Measurements from ENCODE around the gene POLG2. TPM values are rescaled to one million over a fixed set of nuclear protein-coding genes. Genes with fewer than 3 reads are reported as not detected.

The POLG2 gene
- polyA plus RNA-seq, 2 of the 4 experiments (the other 2 are of a cell fraction): 26.3 to 31.3 TPM

DNA sequence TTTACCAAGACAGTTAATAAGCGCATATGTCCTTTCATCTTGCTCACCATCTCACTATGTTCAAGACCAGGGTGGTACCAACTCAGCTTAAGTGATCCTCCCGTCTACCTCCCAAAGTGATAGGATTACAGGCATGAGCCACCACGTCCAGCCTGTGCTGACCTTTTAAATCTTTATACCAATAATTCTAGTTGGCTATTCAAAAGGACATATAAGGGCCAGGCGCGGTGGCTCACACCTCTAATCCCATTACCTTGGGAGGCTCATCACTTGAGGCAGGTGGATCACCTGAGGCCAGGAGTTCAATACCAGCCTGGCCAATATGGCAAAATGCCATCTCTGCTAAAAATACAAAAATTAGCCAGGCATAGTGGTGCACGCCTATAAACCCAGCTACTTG is 12.3 kb upstream of the POLG2 start:
- Histone ChIP-seq H3K27ac (no peak overlapping the region), H3K9me3 (no peaks in the 10 kb centered on the region), H3K4me1 (peaks cover 17% of the 10 kb centered on the region), H3K4me3 (no peak overlapping the region), H3K4me2 (peak overlapping the region; percentile 94)
- FAIRE-seq (no peak), DNase-seq (ENCODE audit: low read depth in 1 of 2, low spot score in 1 of 2) (no peak), ATAC-seq (no peak)
- TF ChIP-seq JUN (IDR thresholded peaks at IDR 0.05) (no peak), EHF (CRISPR knock-in tag; IDR thresholded peaks at IDR 0.05) (no peak), HOXA7 (CRISPR knock-in tag; IDR thresholded peaks at IDR 0.05) (no peak), KDM5A (IDR thresholded peaks at IDR 0.05) (no peak), MYC (IDR thresholded peaks at IDR 0.05; ENCODE audit: borderline replicate concordance, low read length) (no peak)
- 94% methylated on average over 6 of the region's 6 CpGs for WGBS (ENCODE audit: missing lambda C conversion rate)
- ChIA-PET POLR2A (no interaction called here), CTCF (interaction anchor here (0.6 to 1.7 kb wide), 5 partner anchors 12 to 592 kb away, joined by 3 to 6 read pairs (median 4); partner anchors contain the start of gene POLG2)

DNA sequence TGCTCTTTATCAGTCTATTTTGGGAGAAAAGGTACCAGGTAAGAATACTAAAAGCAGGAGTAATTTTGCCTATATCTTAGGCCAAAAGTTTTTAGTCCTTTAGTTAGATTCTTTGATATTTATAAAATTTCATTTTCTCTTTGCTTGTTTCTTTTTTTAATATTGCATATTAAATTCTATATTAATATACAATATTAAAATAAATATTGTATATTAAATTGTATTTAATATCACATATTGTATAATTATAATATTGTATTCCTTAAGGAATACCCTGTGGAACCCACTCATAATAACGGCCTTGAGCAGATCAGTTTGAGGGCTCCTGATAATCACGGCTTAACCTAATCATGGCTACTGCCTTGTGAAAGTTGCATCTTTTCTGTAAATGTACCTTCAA is 11.8 kb upstream of the POLG2 start:
- 91% methylated on average over 2 of the region's 2 CpGs for WGBS (ENCODE audit: missing lambda C conversion rate)
- FAIRE-seq (no peak), DNase-seq (ENCODE audit: low read depth in 1 of 2, low spot score in 1 of 2) (no peak), ATAC-seq (no peak)
- Histone ChIP-seq H3K4me3 (peak overlapping the region; percentile 91), H3K4me1 (peaks cover 22% of the 10 kb centered on the region), H3K4me2 (peak overlapping the region; percentile 94), H3K27ac (no peak overlapping the region), H3K9me3 (no peaks in the 10 kb centered on the region)
- CTCF ChIA-PET: interaction anchor here (0.9 to 1.7 kb wide), 3 partner anchors 12 to 592 kb away, joined by 3 to 6 read pairs (median 3); partner anchors contain the start of gene POLG2
- POLR2A ChIA-PET: no interaction called here
- TF ChIP-seq RFX5 (IDR thresholded peaks at IDR 0.05) (no peak), POLR2A (IDR thresholded peaks at IDR 0.05; ENCODE audit: low read length) (no peak)

DNA sequence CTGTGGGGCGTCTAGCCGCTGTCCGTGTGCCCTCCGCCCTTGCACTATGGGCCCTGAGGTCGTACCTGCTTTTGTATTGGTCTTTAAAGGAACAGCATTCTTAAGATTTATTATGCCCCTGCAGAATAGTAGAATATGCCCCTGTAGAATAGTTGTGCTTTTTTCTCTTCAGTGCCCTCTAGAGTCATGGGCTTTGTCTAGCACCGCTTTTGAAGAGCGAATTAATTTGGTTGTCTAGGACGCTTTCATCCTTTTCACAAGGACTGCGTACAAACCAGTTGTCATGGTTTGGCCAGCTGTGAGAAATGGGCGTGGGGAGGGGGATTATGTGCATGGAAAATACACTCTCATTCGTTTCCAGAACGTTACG is 10.5 kb upstream of the POLG2 start:
- 3% methylated on average over 13 of the region's 13 CpGs for WGBS (ENCODE audit: missing lambda C conversion rate)
- ChIA-PET CTCF (interaction anchor here (0.6 to 4.9 kb wide), 18 partner anchors 9 to 201 kb away, joined by 3 to 42 read pairs (median 4); partner anchors contain the start of gene POLG2), POLR2A (interaction anchor here (0.9 to 4.2 kb wide), 13 partner anchors 10 to 362 kb away, joined by 3 to 132 read pairs (median 8); partner anchors contain the start of genes POLG2 and SMURF2)
- Histone ChIP-seq H3K4me2 (peak overlapping the region; percentile 94), H3K4me1 (peaks cover 35% of the 10 kb centered on the region), H3K4me3 (peak overlapping the region; percentile 91), H3K27ac (peak overlapping the region; percentile 96 to 97), H3K9me3 (no peaks in the 10 kb centered on the region)
- TF ChIP-seq, protein P1, sequence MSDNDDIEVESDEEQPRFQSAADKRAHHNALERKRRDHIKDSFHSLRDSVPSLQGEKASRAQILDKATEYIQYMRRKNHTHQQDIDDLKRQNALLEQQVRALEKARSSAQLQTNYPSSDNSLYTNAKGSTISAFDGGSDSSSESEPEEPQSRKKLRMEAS (IDR thresholded peaks at IDR 0.05): no peak
- no peak for TF ChIP-seq CBX2 (IDR thresholded peaks at IDR 0.05; ENCODE audit: borderline replicate concordance, low read depth)
- no peak for TF ChIP-seq USF2 (IDR thresholded peaks at IDR 0.05)
- TF ChIP-seq FOSL2 (IDR thresholded peaks at IDR 0.05): no peak
- TF ChIP-seq FOSL2 (CRISPR knock-in tag; IDR thresholded peaks at IDR 0.05): no peak
- TF ChIP-seq NR3C1 (IDR thresholded peaks at IDR 0.05): no peak
- TF ChIP-seq CTCF (IDR thresholded peaks at IDR 0.05): peak; percentile 57
- TF ChIP-seq RAD21 (conservative IDR thresholded peaks at IDR 0.05 in 1 of 2, IDR thresholded peaks at IDR 0.05 in 1 of 2): 0 out of 5 replicates have a peak, but pooled peaks have one; percentile 14 to 23
- TF ChIP-seq CHD2 (IDR thresholded peaks at IDR 0.05; ENCODE audit: low read length, partially characterized antibody): no peak
- no peak for TF ChIP-seq FOSB (CRISPR knock-in tag; IDR thresholded peaks at IDR 0.05)
- peak; percentile 37; the same call in 1 of the 3 replicates for TF ChIP-seq SMC3 (IDR thresholded peaks at IDR 0.05)
- no peak for TF ChIP-seq POLR2A (IDR thresholded peaks at IDR 0.05; ENCODE audit: low read length)
- no peak for TF ChIP-seq KDM1A (IDR thresholded peaks at IDR 0.05; ENCODE audit: low read depth)
- TF ChIP-seq PHF8 (IDR thresholded peaks at IDR 0.05; ENCODE audit: borderline replicate concordance, low read depth): no peak
- no peak for TF ChIP-seq ELK1 (IDR thresholded peaks at IDR 0.05; ENCODE audit: low read depth, low read length)
- TF ChIP-seq FOXS1 (CRISPR knock-in tag; IDR thresholded peaks at IDR 0.05): no peak
- no peak for TF ChIP-seq NPAS2 (CRISPR knock-in tag; IDR thresholded peaks at IDR 0.05; ENCODE audit: borderline replicate concordance)
- TF ChIP-seq, protein P2, sequence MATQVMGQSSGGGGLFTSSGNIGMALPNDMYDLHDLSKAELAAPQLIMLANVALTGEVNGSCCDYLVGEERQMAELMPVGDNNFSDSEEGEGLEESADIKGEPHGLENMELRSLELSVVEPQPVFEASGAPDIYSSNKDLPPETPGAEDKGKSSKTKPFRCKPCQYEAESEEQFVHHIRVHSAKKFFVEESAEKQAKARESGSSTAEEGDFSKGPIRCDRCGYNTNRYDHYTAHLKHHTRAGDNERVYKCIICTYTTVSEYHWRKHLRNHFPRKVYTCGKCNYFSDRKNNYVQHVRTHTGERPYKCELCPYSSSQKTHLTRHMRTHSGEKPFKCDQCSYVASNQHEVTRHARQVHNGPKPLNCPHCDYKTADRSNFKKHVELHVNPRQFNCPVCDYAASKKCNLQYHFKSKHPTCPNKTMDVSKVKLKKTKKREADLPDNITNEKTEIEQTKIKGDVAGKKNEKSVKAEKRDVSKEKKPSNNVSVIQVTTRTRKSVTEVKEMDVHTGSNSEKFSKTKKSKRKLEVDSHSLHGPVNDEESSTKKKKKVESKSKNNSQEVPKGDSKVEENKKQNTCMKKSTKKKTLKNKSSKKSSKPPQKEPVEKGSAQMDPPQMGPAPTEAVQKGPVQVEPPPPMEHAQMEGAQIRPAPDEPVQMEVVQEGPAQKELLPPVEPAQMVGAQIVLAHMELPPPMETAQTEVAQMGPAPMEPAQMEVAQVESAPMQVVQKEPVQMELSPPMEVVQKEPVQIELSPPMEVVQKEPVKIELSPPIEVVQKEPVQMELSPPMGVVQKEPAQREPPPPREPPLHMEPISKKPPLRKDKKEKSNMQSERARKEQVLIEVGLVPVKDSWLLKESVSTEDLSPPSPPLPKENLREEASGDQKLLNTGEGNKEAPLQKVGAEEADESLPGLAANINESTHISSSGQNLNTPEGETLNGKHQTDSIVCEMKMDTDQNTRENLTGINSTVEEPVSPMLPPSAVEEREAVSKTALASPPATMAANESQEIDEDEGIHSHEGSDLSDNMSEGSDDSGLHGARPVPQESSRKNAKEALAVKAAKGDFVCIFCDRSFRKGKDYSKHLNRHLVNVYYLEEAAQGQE (IDR thresholded peaks at IDR 0.05): no peak
- TF ChIP-seq TP53 (CRISPR knock-in tag; IDR thresholded peaks at IDR 0.05): no peak
- no peak for TF ChIP-seq TFCP2L1 (CRISPR knock-in tag; IDR thresholded peaks at IDR 0.05)
- peak; percentile 67 to 76 for DNase-seq (ENCODE audit: low read depth in 1 of 2, low spot score in 1 of 2)
- ATAC-seq: peak; percentile 26 to 51
- FAIRE-seq: no peak
